KMS-11 (cell line): ENCODE measurements around the gene PRMT3.
"Not testable (repeated sequence)": the region's sequence is repeated elsewhere in the genome, so short reads cannot be mapped to it uniquely, and the experiment has no call there.

Experiments used
- H2AFZ ChIP-seq: fragments of 200-600 bp; sonication (generic); 2 replicates; pipeline ENCODE4 v1.6.1; 2016; ENCODE audit warnings: antibody characterized with exemption, mixed run types, low read depth
- H3K27ac ChIP-seq: fragments of 200-600 bp; sonication (generic); 2 replicates; pipeline ENCODE4 v1.6.1; 2016; ENCODE audit warnings: mild to moderate bottlenecking, mixed run types
- H3K27me3 ChIP-seq: fragments of 200-600 bp; sonication (generic); 2 replicates; pipeline ENCODE4 v1.6.1; 2017; ENCODE audit warnings: mild to moderate bottlenecking, low read depth, mixed run types, moderate library complexity; ENCODE audit not compliant: insufficient read depth
- H3K36me3 ChIP-seq: fragments of 200-600 bp; sonication (generic); 2 replicates; pipeline ENCODE4 v1.6.1; 2017; ENCODE audit warnings: mild to moderate bottlenecking, mixed run types; ENCODE audit not compliant: insufficient read depth
- H3K4me1 ChIP-seq: fragments of 200-600 bp; sonication (generic); 2 replicates; pipeline ENCODE4 v1.6.1; 2016; ENCODE audit warnings: mild to moderate bottlenecking, low read depth, mixed run types; ENCODE audit not compliant: poor library complexity, severe bottlenecking
- H3K4me2 ChIP-seq: fragments of 200-600 bp; sonication (generic); 2 replicates; pipeline ENCODE4 v1.7.0; 2016; ENCODE audit warnings: mild to moderate bottlenecking, mixed run types
- H3K4me3 ChIP-seq: fragments of 200-600 bp; sonication (generic); IDR thresholded peaks from 2 replicates; pipeline ENCODE4 v1.6.1; 2017; ENCODE audit warnings: low read depth, low read length, mixed read lengths; ENCODE audit not compliant: insufficient read depth
- H3K79me2 ChIP-seq: fragments of 200-600 bp; sonication (generic); 2 replicates; pipeline ENCODE4 v1.6.1; 2016; ENCODE audit warnings: low read depth, mixed run types; ENCODE audit not compliant: insufficient read depth
- H3K9ac ChIP-seq: fragments of 200-600 bp; sonication (generic); 2 replicates; pipeline ENCODE4 v1.6.1; 2016; ENCODE audit warnings: mild to moderate bottlenecking, mixed run types
- H4K20me1 ChIP-seq: fragments of 200-600 bp; sonication (generic); 2 replicates; pipeline ENCODE4 v1.6.1; 2016; ENCODE audit warnings: mild to moderate bottlenecking, mixed run types; ENCODE audit not compliant: insufficient read depth
- CTCF ChIP-seq: fragments of 200-600 bp; sonication (generic); conservative IDR thresholded peaks from 2 replicates; pipeline ENCODE4 v1.6.1; 2017; ENCODE audit warnings: low read depth, mild to moderate bottlenecking, antibody characterized with exemption, low read length, moderate library complexity, mixed read lengths

Gene PRMT3

GRCh38 chr11:20483931-20484330 lies 96.4 kb downstream of the PRMT3 start:
- H3K79me2 ChIP-seq = peaks cover 4% of the 10 kb centered on the region; the same call in 1 of the 2 replicates
- H4K20me1 ChIP-seq = no peaks in the 10 kb centered on the region
- H3K36me3 ChIP-seq = no peaks in the 10 kb centered on the region
- no peaks in the 10 kb centered on the region for H3K4me1 ChIP-seq
- H2AFZ ChIP-seq = no peak overlapping the region
- H3K27ac ChIP-seq = no peak overlapping the region
- H3K9ac ChIP-seq = no peak overlapping the region
- H3K4me3 ChIP-seq = no peak overlapping the region
- no peak for TF ChIP-seq CTCF
- no peak overlapping the region for H3K4me2 ChIP-seq
- H3K27me3 ChIP-seq = no peaks in the 10 kb centered on the region

- H4K20me1 ChIP-seq, H3K27ac ChIP-seq, H3K4me1 ChIP-seq, H3K4me3 ChIP-seq, H3K9ac ChIP-seq, H3K4me2 ChIP-seq, H3K79me2 ChIP-seq, H2AFZ ChIP-seq, H3K27me3 ChIP-seq, H3K36me3 ChIP-seq: not testable (repeated sequence)
Observed at GRCh38 chr11:20484416-20484815, 96.9 kb downstream of the PRMT3 start.

- no peaks in the 10 kb centered on the region for H4K20me1 ChIP-seq
- TF ChIP-seq CTCF = no peak
- no peak overlapping the region for H2AFZ ChIP-seq
- H3K4me2 ChIP-seq = no peak overlapping the region
- H3K27me3 ChIP-seq = no peaks in the 10 kb centered on the region
- no peaks in the 10 kb centered on the region for H3K36me3 ChIP-seq
- no peak overlapping the region for H3K27ac ChIP-seq
- no peaks in the 10 kb centered on the region for H3K4me1 ChIP-seq
- no peak overlapping the region for H3K4me3 ChIP-seq
- no peaks in the 10 kb centered on the region; the same call in 1 of the 2 replicates for H3K79me2 ChIP-seq
- no peak overlapping the region for H3K9ac ChIP-seq
Observed at GRCh38 chr11:20488352-20488751, 100.8 kb downstream of the PRMT3 start.

GRCh38 chr11:20489948-20490347 lies 102.4 kb downstream of the PRMT3 start:
- Histone ChIP-seq H3K27ac (no peak overlapping the region), H3K27me3 (no peaks in the 10 kb centered on the region), H3K9ac (no peak overlapping the region), H4K20me1 (no peaks in the 10 kb centered on the region), H3K36me3 (no peaks in the 10 kb centered on the region), H2AFZ (no peak overlapping the region), H3K4me3 (no peak overlapping the region), H3K4me2 (no peak overlapping the region), H3K4me1 (no peaks in the 10 kb centered on the region), H3K79me2 (no peaks in the 10 kb centered on the region; the same call in 1 of the 2 replicates)
- TF ChIP-seq CTCF = no peak

- no peaks in the 10 kb centered on the region for H4K20me1 ChIP-seq
- H3K27me3 ChIP-seq = no peaks in the 10 kb centered on the region
- no peak for TF ChIP-seq CTCF
- H3K79me2 ChIP-seq = no peaks in the 10 kb centered on the region; the same call in 1 of the 2 replicates
- no peaks in the 10 kb centered on the region for H3K4me1 ChIP-seq
- no peak overlapping the region for H3K9ac ChIP-seq
- H3K4me3 ChIP-seq = no peak overlapping the region
- no peak overlapping the region for H2AFZ ChIP-seq
- no peaks in the 10 kb centered on the region for H3K36me3 ChIP-seq
- no peak overlapping the region for H3K4me2 ChIP-seq
- H3K27ac ChIP-seq = no peak overlapping the region
Observed at GRCh38 chr11:20493340-20493739, 105.8 kb downstream of the PRMT3 start.
